RKO (cell line): ENCODE data around the gene ANKRD23.
A peak's percentile ranks its signal among the peaks of the same experiment; 100 is the strongest.

Source experiments
- DNase-seq: peaks from one replicate; pipeline ENCODE4 v3.0.0-alpha.2; 2016; ENCODE audit warnings: low spot score

The ANKRD23 gene

GRCh38 chr2:96838345-96839292 is 5.2 kb downstream of the ANKRD23 start:
- no peak for DNase-seq

GRCh38 chr2:96837575-96837974 is 6.2 kb downstream of the ANKRD23 start:
- DNase-seq = no peak

GRCh38 chr2:96835830-96836229 is 8.0 kb downstream of the ANKRD23 start:
- DNase-seq = no peak

- DNase-seq = no peak
These were observed 10.9 kb downstream of the ANKRD23 start for GRCh38 chr2:96832754-96833507.

GRCh38 chr2:96832408-96832753 is 11.4 kb downstream of the ANKRD23 start:
- no peak for DNase-seq

- DNase-seq = no peak
These were observed 12.1 kb downstream of the ANKRD23 start for GRCh38 chr2:96831679-96832078.

GRCh38 chr2:96830044-96830562 is 13.7 kb downstream of the ANKRD23 start:
- no peak for DNase-seq

GRCh38 chr2:96828874-96829273 is 14.9 kb downstream of the ANKRD23 start:
- DNase-seq = no peak

GRCh38 chr2:96828436-96828835 is 15.4 kb downstream of the ANKRD23 start:
- no peak for DNase-seq

- no peak for DNase-seq
These were observed 17.1 kb downstream of the ANKRD23 start for GRCh38 chr2:96826546-96827278.

- DNase-seq = no peak
These were observed 18.8 kb downstream of the ANKRD23 start for GRCh38 chr2:96825057-96825456.

- no peak for DNase-seq
These were observed 19.5 kb downstream of the ANKRD23 start for GRCh38 chr2:96824079-96824870.

GRCh38 chr2:96823198-96823597 is 20.6 kb downstream of the ANKRD23 start:
- no peak for DNase-seq

- DNase-seq = no peak
These were observed 21.0 kb downstream of the ANKRD23 start for GRCh38 chr2:96822786-96823185.

- DNase-seq = no peak
These were observed 22.6 kb downstream of the ANKRD23 start for GRCh38 chr2:96821113-96821675.

GRCh38 chr2:96819876-96820511 is 23.8 kb downstream of the ANKRD23 start:
- no peak for DNase-seq

GRCh38 chr2:96819128-96819875 is 24.5 kb downstream of the ANKRD23 start:
- DNase-seq = no peak

GRCh38 chr2:96817882-96818281 is 25.9 kb downstream of the ANKRD23 start:
- peak; percentile 7 for DNase-seq

- DNase-seq = peak; percentile 35
These were observed 26.8 kb downstream of the ANKRD23 start for GRCh38 chr2:96816836-96817702.
